ENCODE results near the gene HSD17B13.
"Not testable (repeated sequence)": the region's sequence is repeated elsewhere in the genome, so short reads cannot be mapped to it uniquely, and the experiment has no call there.

Gene HSD17B13

DNA sequence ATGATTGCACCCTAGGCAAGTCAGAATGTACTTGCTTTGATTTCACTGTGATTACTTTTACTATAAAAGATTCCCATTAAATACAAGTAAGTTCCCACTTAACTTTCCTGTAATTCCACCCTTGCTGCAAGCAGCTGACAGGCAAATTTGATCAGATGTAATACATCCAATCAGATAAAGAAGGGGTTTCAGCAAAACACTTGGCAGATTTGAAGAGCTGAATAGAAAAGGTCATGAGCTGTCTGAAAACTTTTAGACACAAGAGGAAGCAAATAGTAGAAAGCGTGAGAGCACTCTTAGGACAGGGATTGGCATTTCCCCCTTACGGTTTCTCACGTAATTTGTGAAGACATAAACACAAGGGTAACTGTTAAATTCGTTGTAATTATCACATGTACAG is 22.8 kb downstream of the HSD17B13 start:
- no peaks in the 10 kb centered on the region for H3K4me1 Mint-ChIP-seq (ENCODE audit: low read depth)
- H3K4me3 Mint-ChIP-seq = no peak overlapping the region
- no peaks in the 10 kb centered on the region for H3K9me3 Mint-ChIP-seq (ENCODE audit: low read depth)
- no peaks in the 10 kb centered on the region for H3K36me3 Mint-ChIP-seq
- H3K27ac Mint-ChIP-seq = no peak overlapping the region
- peaks cover 2% of the 10 kb centered on the region for H3K27me3 Mint-ChIP-seq

DNA sequence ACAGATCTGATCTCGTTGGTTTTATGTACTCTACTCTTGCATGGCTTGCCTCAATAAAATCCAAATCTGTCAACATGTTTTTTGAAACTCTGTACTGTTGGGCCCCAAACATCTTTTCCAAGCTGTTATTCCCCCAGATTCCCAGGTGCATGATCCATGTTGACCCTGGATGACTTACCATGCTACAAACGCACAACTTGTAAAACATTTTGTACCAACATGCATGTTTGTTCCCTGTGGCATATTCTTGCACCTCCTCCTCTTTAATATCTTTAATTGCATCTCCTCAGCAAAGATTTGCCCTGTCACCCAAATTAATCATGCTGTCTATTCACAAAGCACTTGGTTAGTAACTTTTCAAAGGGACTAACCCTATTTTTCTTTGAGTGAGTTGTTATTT is 24.3 kb downstream of the HSD17B13 start:
- Mint-ChIP-seq H3K4me1 (ENCODE audit: low read depth) (no peaks in the 10 kb centered on the region), H3K4me3 (no peak overlapping the region), H3K36me3 (peaks cover 4% of the 10 kb centered on the region), H3K27me3 (peaks cover 2% of the 10 kb centered on the region), H3K27ac (no peak overlapping the region), H3K9me3 (ENCODE audit: low read depth) (peaks cover 5% of the 10 kb centered on the region)

DNA sequence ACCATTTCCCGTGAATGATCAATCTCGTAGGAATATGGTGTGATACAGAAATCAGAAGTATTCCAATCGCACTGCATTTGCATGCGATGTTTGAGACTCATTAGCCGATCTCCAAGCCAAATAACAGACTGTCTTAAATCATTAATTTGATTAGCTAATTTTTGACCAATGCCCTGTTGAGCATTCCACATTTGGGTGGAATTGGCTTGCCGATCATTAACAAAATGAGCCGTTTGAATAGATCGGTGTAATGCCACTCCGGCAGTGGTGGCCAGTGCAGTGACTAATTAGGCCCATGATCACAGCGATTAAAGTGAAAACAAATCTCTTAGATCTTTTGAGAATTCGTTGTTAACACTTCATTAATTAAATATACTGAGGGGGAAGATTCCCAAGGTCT is 27.8 kb downstream of the HSD17B13 start:
- H3K4me1 Mint-ChIP-seq (ENCODE audit: low read depth); H3K36me3 Mint-ChIP-seq; H3K9me3 Mint-ChIP-seq (ENCODE audit: low read depth); H3K4me3 Mint-ChIP-seq; H3K27me3 Mint-ChIP-seq; H3K27ac Mint-ChIP-seq: not testable (repeated sequence)

DNA sequence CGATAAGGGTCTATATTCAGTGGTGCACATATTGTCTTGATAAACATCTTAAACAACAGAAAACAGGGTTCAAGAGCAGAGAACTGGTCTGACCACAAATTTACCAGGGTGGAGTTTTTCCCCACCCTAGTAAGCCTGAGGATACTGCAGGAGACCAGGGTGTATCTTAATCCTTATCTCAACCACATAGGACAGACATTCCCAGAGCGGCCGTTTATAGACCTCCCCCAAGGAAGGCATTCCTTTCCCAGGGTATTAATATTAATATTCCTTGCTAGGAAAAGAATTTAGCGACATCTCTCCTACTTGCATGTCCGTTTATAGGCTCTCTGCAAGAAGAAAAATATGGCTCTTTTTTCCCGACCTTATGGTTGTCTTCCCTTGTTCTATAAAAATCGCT is 28.8 kb downstream of the HSD17B13 start:
- not testable (repeated sequence) for H3K27ac Mint-ChIP-seq

DNA sequence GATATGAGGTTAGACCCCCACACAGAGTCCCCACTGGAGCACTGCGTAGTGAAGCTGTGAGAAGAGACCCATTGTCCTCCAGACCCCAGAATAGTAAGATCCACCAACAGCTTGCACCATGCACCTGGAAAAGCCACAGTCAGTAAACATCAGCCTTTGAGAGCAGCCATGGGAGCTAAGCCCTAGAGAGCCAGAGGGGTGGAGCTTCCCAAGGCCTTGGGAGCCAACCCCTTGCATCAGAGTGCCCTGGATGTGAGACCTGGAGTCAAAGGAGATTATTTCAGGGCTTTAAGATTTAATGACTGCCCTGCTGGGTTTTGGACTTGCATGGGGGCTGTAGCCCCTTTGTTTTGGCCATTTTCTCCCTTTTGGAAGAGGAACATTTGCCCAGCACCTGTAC is 35.7 kb downstream of the HSD17B13 start:
- Mint-ChIP-seq H3K36me3 (peaks cover 12% of the 10 kb centered on the region), H3K9me3 (ENCODE audit: low read depth) (peaks cover 23% of the 10 kb centered on the region), H3K4me1 (ENCODE audit: low read depth) (no peaks in the 10 kb centered on the region)

More for the DNA sequence above, 28.8 kb downstream of the HSD17B13 start:
- H3K4me1 Mint-ChIP-seq (ENCODE audit: low read depth); H3K27me3 Mint-ChIP-seq; H3K4me3 Mint-ChIP-seq; H3K9me3 Mint-ChIP-seq (ENCODE audit: low read depth); H3K36me3 Mint-ChIP-seq: not testable (repeated sequence)

DNA sequence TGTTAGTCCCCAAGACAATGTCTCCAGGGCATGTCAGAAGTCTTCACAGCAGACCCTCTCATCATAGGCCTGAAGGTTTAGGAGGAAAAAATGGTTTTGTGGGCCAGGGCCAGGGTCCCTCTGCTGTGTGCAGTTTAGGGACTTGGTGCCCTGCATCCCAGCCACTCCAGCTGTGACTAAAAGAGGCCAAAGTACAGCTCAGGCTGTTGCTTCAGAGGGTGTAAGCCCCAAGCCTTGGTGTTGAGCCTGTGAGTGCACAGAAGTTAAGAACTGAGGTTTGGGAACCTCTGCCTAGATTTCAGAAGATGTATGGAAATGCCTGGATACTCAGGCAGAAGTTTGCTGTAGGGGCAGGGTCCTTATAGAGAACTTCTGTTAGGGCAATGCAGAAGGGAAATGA is 38.4 kb downstream of the HSD17B13 start:
- H3K36me3 Mint-ChIP-seq = peaks cover 12% of the 10 kb centered on the region
- not testable (repeated sequence) for H3K27me3 Mint-ChIP-seq; H3K4me1 Mint-ChIP-seq (ENCODE audit: low read depth); H3K4me3 Mint-ChIP-seq; H3K27ac Mint-ChIP-seq
- H3K9me3 Mint-ChIP-seq (ENCODE audit: low read depth) = peaks cover 23% of the 10 kb centered on the region

More for the DNA sequence above, 35.7 kb downstream of the HSD17B13 start:
- no peak overlapping the region for H3K27ac Mint-ChIP-seq
- H3K4me3 Mint-ChIP-seq = no peak overlapping the region
- H3K27me3 Mint-ChIP-seq = no peaks in the 10 kb centered on the region

DNA sequence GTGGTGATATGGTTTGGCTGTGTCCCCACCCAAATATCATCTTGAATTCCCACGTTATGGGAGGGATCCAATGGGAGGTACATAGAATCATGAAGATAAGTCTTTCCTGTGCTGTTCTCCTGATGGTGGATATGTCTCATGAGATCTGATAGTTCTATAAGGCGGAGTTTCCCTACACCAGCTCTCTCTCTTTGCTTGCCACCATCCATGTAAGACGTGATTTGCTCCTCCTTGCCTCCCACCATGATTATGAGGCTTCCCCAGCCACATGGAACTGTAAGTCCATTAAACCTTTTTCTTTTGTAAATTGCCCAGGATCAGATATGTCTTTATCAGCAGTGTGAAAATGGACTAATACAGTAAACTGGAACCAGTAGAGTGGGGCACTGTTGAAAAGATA is 39.5 kb downstream of the HSD17B13 start:
- H3K4me1 Mint-ChIP-seq (ENCODE audit: low read depth) = no peaks in the 10 kb centered on the region
- H3K27ac Mint-ChIP-seq = no peak overlapping the region
- H3K27me3 Mint-ChIP-seq = no peaks in the 10 kb centered on the region
- peaks cover 12% of the 10 kb centered on the region for H3K36me3 Mint-ChIP-seq
- H3K4me3 Mint-ChIP-seq = no peak overlapping the region
- H3K9me3 Mint-ChIP-seq (ENCODE audit: low read depth) = peaks cover 23% of the 10 kb centered on the region

DNA sequence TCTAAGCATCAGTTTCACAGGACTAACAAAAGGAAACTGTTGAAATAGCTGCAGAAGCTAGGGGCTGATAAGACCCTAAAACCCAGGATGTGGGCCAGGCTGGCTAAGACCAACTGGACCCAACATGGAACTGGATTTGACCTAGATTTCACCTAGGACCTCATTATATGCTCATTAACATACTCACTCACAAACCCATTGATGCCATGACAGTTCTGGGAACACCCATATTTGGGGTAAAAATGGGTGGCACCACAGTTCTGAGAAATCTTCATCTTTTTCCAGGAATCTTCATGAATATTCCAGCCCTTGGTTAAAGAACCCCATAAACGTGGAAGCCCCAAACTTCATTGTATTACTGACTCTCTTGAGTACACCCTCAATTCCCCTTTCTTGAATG is 41.1 kb downstream of the HSD17B13 start:
- Mint-ChIP-seq H3K27ac (no peak overlapping the region), H3K4me3 (no peak overlapping the region), H3K4me1 (ENCODE audit: low read depth) (no peaks in the 10 kb centered on the region), H3K9me3 (ENCODE audit: low read depth) (peaks cover 12% of the 10 kb centered on the region), H3K36me3 (peaks cover 6% of the 10 kb centered on the region), H3K27me3 (no peaks in the 10 kb centered on the region)

DNA sequence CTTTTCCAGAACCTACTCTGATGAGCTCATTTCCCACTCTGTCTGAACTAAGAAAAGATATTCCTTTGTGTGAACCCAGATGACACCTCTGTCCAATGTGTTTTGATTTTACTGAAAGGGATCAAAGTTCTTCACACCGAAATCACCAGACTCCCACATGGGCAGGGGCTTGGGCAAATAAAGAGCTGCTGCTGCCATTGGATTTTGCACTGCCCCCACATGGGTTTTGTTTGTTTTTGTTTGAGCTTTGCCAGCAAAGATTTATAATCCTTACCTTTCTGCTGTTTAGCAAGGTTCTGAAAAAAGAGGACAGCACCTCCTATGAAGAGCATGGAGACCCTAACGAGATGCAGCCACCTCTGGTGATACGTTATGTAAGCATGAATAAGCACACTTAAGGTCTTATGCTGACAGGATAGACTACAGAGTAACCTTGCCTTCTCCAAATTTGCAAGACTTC is 44.3 kb downstream of the HSD17B13 start:
- peaks cover 4% of the 10 kb centered on the region for H3K27me3 Mint-ChIP-seq
- no peaks in the 10 kb centered on the region for H3K4me1 Mint-ChIP-seq (ENCODE audit: low read depth)
- no peak overlapping the region for H3K4me3 Mint-ChIP-seq
- H3K27ac Mint-ChIP-seq = no peak overlapping the region
- H3K36me3 Mint-ChIP-seq = no peaks in the 10 kb centered on the region
- no peaks in the 10 kb centered on the region for H3K9me3 Mint-ChIP-seq (ENCODE audit: low read depth)

DNA sequence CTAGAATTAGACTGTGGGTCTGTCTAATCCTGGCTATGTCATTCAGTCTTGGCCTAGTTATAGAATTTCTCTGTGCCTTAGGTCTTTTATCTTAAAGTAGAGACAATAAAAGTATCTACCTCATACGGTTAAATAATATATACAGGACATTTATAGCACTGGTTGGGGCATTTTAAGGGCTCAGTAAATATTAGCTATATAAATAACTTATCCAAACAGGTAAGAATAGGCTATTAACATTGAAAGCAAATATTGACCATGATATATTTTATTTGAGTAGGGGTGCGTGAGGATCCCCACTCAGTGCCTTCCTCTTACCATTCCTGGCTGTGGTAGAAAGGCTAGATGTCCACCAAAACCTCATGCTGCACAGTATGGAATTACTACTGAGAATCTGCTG is 47.4 kb downstream of the HSD17B13 start:
- H3K27ac Mint-ChIP-seq = no peak overlapping the region
- H3K9me3 Mint-ChIP-seq (ENCODE audit: low read depth) = no peaks in the 10 kb centered on the region
- H3K36me3 Mint-ChIP-seq = no peaks in the 10 kb centered on the region
- H3K4me1 Mint-ChIP-seq (ENCODE audit: low read depth) = no peaks in the 10 kb centered on the region
- no peak overlapping the region for H3K4me3 Mint-ChIP-seq
- H3K27me3 Mint-ChIP-seq = peaks cover 6% of the 10 kb centered on the region

DNA sequence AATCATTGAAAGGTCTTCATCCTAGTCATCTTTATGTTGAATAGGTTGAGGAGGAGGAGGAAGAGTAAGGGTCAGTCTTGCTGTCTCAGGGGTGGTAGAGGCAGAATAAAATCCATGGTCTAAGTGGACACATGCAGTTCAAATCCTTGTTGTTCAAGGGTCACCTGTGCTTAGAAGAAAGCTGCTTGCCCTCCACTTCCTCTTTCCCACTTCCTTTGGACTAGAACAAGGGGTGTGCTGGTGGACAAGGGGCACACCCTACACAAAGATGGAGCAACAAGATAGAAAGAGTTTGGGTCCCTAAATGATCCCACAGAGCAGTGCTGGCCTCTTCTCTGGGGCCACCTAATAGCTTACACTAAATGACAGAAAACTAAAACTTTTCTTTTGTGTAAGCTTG is 47.9 kb downstream of the HSD17B13 start:
- no peak overlapping the region for H3K4me3 Mint-ChIP-seq
- H3K36me3 Mint-ChIP-seq = no peaks in the 10 kb centered on the region
- H3K4me1 Mint-ChIP-seq (ENCODE audit: low read depth) = no peaks in the 10 kb centered on the region
- H3K27me3 Mint-ChIP-seq = peaks cover 6% of the 10 kb centered on the region
- H3K9me3 Mint-ChIP-seq (ENCODE audit: low read depth) = no peaks in the 10 kb centered on the region
- no peak overlapping the region for H3K27ac Mint-ChIP-seq

DNA sequence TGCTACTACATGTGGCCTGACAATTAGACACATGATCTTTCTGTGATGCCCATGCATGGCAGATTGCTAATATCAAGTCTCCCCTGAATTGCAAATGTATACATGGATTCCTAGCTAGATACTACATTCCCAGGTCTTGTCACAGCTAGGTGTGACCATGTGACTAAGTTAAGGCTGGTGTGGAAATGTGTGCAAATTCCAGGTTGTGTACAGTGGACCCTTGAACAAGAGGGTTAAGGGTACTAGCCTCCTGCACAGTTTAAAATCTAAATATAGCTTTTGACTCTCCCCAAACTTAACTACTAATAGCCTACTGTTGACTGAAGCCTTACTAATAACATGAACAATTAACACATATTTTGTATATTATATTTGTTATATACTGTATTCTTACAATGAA is 48.4 kb downstream of the HSD17B13 start:
- Mint-ChIP-seq H3K9me3 (ENCODE audit: low read depth) (no peaks in the 10 kb centered on the region), H3K36me3 (no peaks in the 10 kb centered on the region), H3K4me3 (no peak overlapping the region), H3K27me3 (peaks cover 6% of the 10 kb centered on the region), H3K27ac (no peak overlapping the region), H3K4me1 (ENCODE audit: low read depth) (no peaks in the 10 kb centered on the region)

DNA sequence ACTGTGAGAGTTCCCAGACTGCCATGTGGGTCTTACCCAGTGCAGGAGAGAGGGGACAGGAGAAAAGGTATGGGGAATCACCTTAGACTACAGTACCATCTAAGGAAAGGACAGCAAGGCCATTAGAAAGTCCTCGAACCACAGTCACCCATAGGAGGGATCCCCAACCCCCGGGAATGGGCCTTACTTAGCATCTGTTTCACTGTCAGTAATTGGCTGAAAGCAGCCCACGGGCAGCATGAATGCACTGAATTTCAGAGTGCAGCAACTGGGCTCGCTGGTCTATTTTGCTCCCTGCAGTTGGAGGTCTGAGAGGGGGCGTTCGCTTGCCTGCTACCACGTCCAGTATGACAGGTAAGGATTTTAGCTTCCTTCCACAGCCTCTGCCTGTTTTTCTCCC is 51.9 kb downstream of the HSD17B13 start:
- no peaks in the 10 kb centered on the region for H3K9me3 Mint-ChIP-seq (ENCODE audit: low read depth)
- H3K27ac Mint-ChIP-seq = no peak overlapping the region
- no peak overlapping the region for H3K4me3 Mint-ChIP-seq
- H3K36me3 Mint-ChIP-seq = no peaks in the 10 kb centered on the region
- peaks cover 6% of the 10 kb centered on the region for H3K27me3 Mint-ChIP-seq
- no peaks in the 10 kb centered on the region for H3K4me1 Mint-ChIP-seq (ENCODE audit: low read depth)

DNA sequence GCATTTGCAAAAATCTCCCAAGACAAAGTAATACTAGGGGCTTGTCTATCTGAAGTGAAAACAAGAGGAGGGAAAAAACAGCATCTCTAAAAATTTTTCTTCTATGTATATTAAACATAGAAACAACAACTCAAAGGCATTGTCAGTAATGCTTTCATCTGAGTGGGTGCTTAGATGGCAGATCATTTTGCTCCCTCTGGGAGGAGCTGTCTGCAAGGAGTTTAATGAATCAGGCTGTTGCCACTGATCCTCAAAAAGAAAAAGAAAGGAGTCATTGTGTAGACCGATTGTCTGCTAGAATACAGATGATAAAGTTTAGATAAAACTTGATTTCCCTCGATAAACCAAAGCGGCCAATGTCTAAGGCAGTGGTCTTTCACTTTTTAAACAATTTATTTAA is 52.5 kb downstream of the HSD17B13 start:
- no peaks in the 10 kb centered on the region for H3K9me3 Mint-ChIP-seq (ENCODE audit: low read depth)
- H3K27me3 Mint-ChIP-seq = peaks cover 6% of the 10 kb centered on the region
- H3K4me1 Mint-ChIP-seq (ENCODE audit: low read depth) = no peaks in the 10 kb centered on the region

DNA sequence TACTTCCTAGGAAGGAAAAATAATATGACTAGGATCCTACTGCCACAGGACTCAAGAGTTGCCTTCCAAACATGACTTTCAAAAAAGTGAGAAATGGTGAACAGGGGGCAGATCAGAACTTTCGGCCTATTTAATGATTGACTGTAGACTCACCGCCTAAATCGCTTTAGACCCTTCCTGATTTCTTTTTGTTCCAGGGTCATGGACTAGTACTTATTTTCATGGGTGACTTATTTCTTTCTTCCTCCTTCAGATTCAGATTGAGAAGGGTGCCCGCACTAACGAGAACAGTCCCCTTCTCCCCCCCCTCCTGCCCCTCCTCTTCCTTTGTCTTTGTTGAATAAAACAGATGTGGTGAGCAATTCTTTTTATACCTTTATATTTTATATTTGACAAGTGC is 54.3 kb downstream of the HSD17B13 start:
- H3K4me1 Mint-ChIP-seq (ENCODE audit: low read depth) = no peaks in the 10 kb centered on the region
- H3K36me3 Mint-ChIP-seq = no peaks in the 10 kb centered on the region
- H3K4me3 Mint-ChIP-seq = no peak overlapping the region
- no peak overlapping the region for H3K27ac Mint-ChIP-seq
- peaks cover 4% of the 10 kb centered on the region for H3K27me3 Mint-ChIP-seq
- H3K9me3 Mint-ChIP-seq (ENCODE audit: low read depth) = no peaks in the 10 kb centered on the region

More for the DNA sequence above, 52.5 kb downstream of the HSD17B13 start:
- no peak overlapping the region for H3K4me3 Mint-ChIP-seq
- H3K36me3 Mint-ChIP-seq = no peaks in the 10 kb centered on the region
- no peak overlapping the region for H3K27ac Mint-ChIP-seq

DNA sequence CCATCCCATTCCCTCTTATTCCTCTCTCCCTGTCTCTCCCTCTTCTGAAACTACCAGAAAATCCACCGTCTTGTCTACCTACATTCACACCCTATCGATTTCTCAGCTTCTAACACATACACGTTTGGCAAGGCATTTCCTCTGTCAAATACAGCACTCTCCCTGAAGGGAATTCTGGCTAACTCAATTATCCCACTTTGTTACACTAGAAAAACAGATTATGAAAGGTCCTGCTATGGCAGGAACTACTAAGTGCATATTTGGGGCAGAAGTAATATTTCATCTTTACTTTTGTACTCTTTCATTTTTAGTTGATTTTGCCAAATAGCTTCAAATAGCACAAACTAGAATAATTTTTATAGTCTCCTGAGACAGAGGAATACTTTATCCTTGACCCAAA is 55.7 kb downstream of the HSD17B13 start:
- H3K4me3 Mint-ChIP-seq = no peak overlapping the region

DNA sequence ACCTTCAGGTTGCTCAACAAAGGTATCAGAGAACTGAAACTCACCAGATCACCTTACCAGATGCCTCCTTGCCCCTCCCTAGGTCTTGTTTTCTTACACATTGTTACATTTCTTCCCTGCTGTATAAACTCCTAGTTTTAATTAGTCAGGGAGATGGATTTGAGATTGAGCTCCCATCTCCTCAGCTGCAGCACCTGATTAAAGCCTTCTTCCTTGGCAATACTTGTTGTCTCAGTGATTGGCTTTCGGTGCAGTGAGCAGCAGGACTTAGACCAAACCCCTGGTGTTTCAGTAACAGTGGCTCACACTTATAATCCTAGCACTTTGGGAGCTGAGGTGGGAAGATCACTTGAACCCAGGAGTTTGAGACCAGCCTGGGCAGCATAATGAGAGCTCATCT is 59.8 kb downstream of the HSD17B13 start:
- no peak overlapping the region for H3K4me3 Mint-ChIP-seq
- no peak overlapping the region for H3K27ac Mint-ChIP-seq
- H3K4me1 Mint-ChIP-seq (ENCODE audit: low read depth) = no peaks in the 10 kb centered on the region
- H3K36me3 Mint-ChIP-seq = peaks cover 4% of the 10 kb centered on the region
- H3K9me3 Mint-ChIP-seq (ENCODE audit: low read depth) = peaks cover 3% of the 10 kb centered on the region
- peaks cover 2% of the 10 kb centered on the region for H3K27me3 Mint-ChIP-seq

More for the DNA sequence above, 55.7 kb downstream of the HSD17B13 start:
- peaks cover 3% of the 10 kb centered on the region for H3K9me3 Mint-ChIP-seq (ENCODE audit: low read depth)
- peaks cover 4% of the 10 kb centered on the region for H3K36me3 Mint-ChIP-seq
- peaks cover 2% of the 10 kb centered on the region for H3K27me3 Mint-ChIP-seq
- H3K4me1 Mint-ChIP-seq (ENCODE audit: low read depth) = no peaks in the 10 kb centered on the region
- H3K27ac Mint-ChIP-seq = no peak overlapping the region

All from activated naive CD8-positive, alpha-beta T cell (primary cell).